GM12878 (cell line): ENCODE measurements around the gene ARHGAP19. TPM values are rescaled to one million over a fixed set of nuclear protein-coding genes. Genes with fewer than 3 reads are reported as not detected.

Experiments used
- ATAC-seq: fragments of 200-7000 bp; cut with Tn5 transposase; 3 replicates; pipeline ENCODE4 v1.9.1; 2020; ENCODE audit warnings: mild to moderate bottlenecking, moderate library complexity
- BruUV-seq: library from RNA; stranded (reverse); fragments of 400-500 nt; replicated peaks from 2 replicates; lab custom pipeline; 2021; lab: Mats Ljungman, UMichigan
- CTCF ChIA-PET: fragments of 300-600 bp; sonication (Branson Sonifier 250); formaldehyde crosslinking; extraction: SDS; loops from one replicate; lab custom pipeline; 2021; ENCODE audit warnings: inconsistent platforms; lab: Yijun Ruan, JAX
- POLR2A ChIA-PET: fragments of 350-600 bp; formaldehyde crosslinking; extraction: SDS; loops from one replicate; lab custom pipeline; 2021; ENCODE audit warnings: inconsistent platforms; lab: Charles Lee
- RAD21 ChIA-PET: fragments of 300-600 bp; sonication (Branson Sonifier 250); formaldehyde crosslinking; loops from one replicate; lab custom pipeline; 2023; ENCODE audit warnings: antibody characterized with exemption; ENCODE audit not compliant: unreplicated experiment; lab: Charles Lee
- SMC1A ChIA-PET: fragments of 300-600 bp; sonication (Branson Sonifier 250); formaldehyde crosslinking; loops from one replicate; lab custom pipeline; 2023; ENCODE audit not compliant: unreplicated experiment, uncharacterized antibody; lab: Charles Lee
- DNase-seq: peaks from one replicate; pipeline ENCODE4 v3.0.0-alpha.2; 2011; ENCODE audit warnings: low read depth, low spot score
- FAIRE-seq: peaks from 3 replicates; lab custom pipeline; 2011; peaks lifted over from hg19 to GRCh38; lab: Jason Lieb, UNC
- H2AFZ ChIP-seq: 2 replicates; pipeline ENCODE4 v1.6.0; 2011; ENCODE audit warnings: low read depth, low read length, control low read depth; ENCODE audit not compliant: control insufficient read depth
- H3K27ac ChIP-seq: 2 replicates; pipeline ENCODE4 v1.5.1; 2011; ENCODE audit warnings: control low read depth; ENCODE audit not compliant: control insufficient read depth, insufficient read depth
- H3K27me3 ChIP-seq, 2 experiments: replicated peaks in 1 of 2; 2 replicates each; pipeline versions ENCODE4 v1.6.0 to v1.6.1; 2011; ENCODE audit warnings: low read length in 1 of 2; ENCODE audit not compliant: control insufficient read depth in 2 of 2, insufficient read depth in 2 of 2
- H3K36me3 ChIP-seq, 2 experiments: 2 replicates each; pipeline ENCODE4 v1.5.1; 2011; ENCODE audit warnings: low read length in 1 of 2; ENCODE audit not compliant: control insufficient read depth in 2 of 2, insufficient read depth in 2 of 2
- H3K4me1 ChIP-seq: 2 replicates; pipeline ENCODE4 v1.6.1; 2011; ENCODE audit warnings: mild to moderate bottlenecking, low read length, moderate library complexity, mixed read lengths; ENCODE audit not compliant: control insufficient read depth, insufficient read depth
- H3K4me2 ChIP-seq: 2 replicates; pipeline ENCODE4 v1.6.0; 2011; ENCODE audit warnings: control low read depth; ENCODE audit not compliant: control insufficient read depth, insufficient read depth
- H3K4me3 ChIP-seq: fragments of 200-600 bp; sonication (generic); 2 replicates; pipeline ENCODE4 v1.5.1; 2016
- H3K79me2 ChIP-seq: 2 replicates; pipeline ENCODE4 v1.6.0; 2011; ENCODE audit warnings: low read length; ENCODE audit not compliant: control insufficient read depth, insufficient read depth
- H3K9ac ChIP-seq: 2 replicates; pipeline ENCODE4 v1.8.0; 2011; ENCODE audit warnings: low read length, control low read depth, mixed read lengths; ENCODE audit not compliant: control insufficient read depth, insufficient read depth
- H3K9me3 ChIP-seq: replicated peaks from 3 replicates; pipeline ENCODE4 v1.5.1; 2011; ENCODE audit warnings: mild to moderate bottlenecking, low read length; ENCODE audit not compliant: control insufficient read depth, insufficient read depth
- H4K20me1 ChIP-seq: 2 replicates; pipeline ENCODE4 v1.6.0; 2011; ENCODE audit not compliant: control insufficient read depth, insufficient read depth
- BMI1 ChIP-seq: fragments of 450-650 bp; IDR thresholded peaks from 2 replicates; pipeline ENCODE4 v1.6.1; 2016; ENCODE audit warnings: mild to moderate bottlenecking, moderate library complexity, borderline replicate concordance
- CEBPB ChIP-seq, 2 experiments: fragments of 150-350 bp in 1 of 2; IDR thresholded peaks; 2 replicates each; pipeline ENCODE4 v1.6.1; 2012 to 2014; ENCODE audit warnings: low read depth in 2 of 2, low read length in 2 of 2, borderline replicate concordance in 1 of 2, inconsistent platforms in 1 of 2
- MEF2A ChIP-seq: IDR thresholded peaks from 2 replicates; pipeline ENCODE4 v1.6.1; 2011; ENCODE audit warnings: low read depth, mild to moderate bottlenecking, low read length, moderate library complexity; ENCODE audit not compliant: insufficient read depth
- MLLT1 ChIP-seq: fragments of 450-650 bp; IDR thresholded peaks from 2 replicates; pipeline ENCODE4 v1.6.1; 2016; ENCODE audit warnings: mild to moderate bottlenecking
- MYB ChIP-seq: fragments of 150-350 bp; IDR thresholded peaks from 2 replicates; pipeline ENCODE4 v1.6.1; 2014; ENCODE audit warnings: mild to moderate bottlenecking, low read depth, low read length, borderline replicate concordance
- STAT3 ChIP-seq: IDR thresholded peaks from 2 replicates; pipeline ENCODE4 v1.6.1; 2011; ENCODE audit warnings: low read depth, low read length, improper control_type of control experiment
- ZBTB33 ChIP-seq: fragments of 450-650 bp; IDR thresholded peaks from 2 replicates; pipeline ENCODE4 v1.6.1; 2017; ENCODE audit warnings: mild to moderate bottlenecking
- WGBS: methylation state at CpG from one replicate; pipeline ENCODE4 v1.1.6; 2016; ENCODE audit warnings: low lambda C conversion rate; ENCODE audit not compliant: insufficient replicate concordance, insufficient coverage; ENCODE audit errors: missing lambda C conversion rate; 5-methylcytosine and 5-hydroxymethylcytosine counted together
- in situ Hi-C: fragments of 300-500 bp; cut with MboI; formaldehyde crosslinking; loops from 9 replicates; pipeline ENCODE4 v1.14.3; 2018; ENCODE audit warnings: mixed read lengths
- intact Hi-C: fragments of 100-400 bp; cut with micrococcal nuclease; formaldehyde crosslinking; loops from one replicate; pipeline ENCODE4 v1.14.2; 2022; ENCODE audit not compliant: unreplicated experiment
- polyA plus RNA-seq, 11 experiments: library from polyadenylated mRNA; depleted of rRNA in 4 of 11; unstranded in 6 of 11; stranded (reverse) in 5 of 11; fragments of >200 nt; fragmentation: Nextera tagmentation in 4 of 11; fragmentation: Illumina TruSeq in 1 of 11; extraction: Ambion mirVana in 4 of 11; extraction: Trizol in 1 of 11; gene quantifications; 1 replicate in 1 of 11; 2 replicates in 10 of 11; pipeline versions ENCODE4 v1.2.1 to v1.2.3, GENCODE V29; 2011 to 2016; ENCODE audit warnings: inconsistent platforms in 2 of 11, missing spikeins in 2 of 11, low read depth in 1 of 11
- total RNA-seq, 4 experiments: library from RNA; depleted of rRNA in 3 of 4; stranded (reverse); fragments of >200 nt in 3 of 4; fragmentation: Illumina TruSeq in 1 of 4; extraction: Trizol in 1 of 4; gene quantifications; 2 replicates each; pipeline versions ENCODE4 v1.2.1 to v1.2.3, GENCODE V29; 2013 to 2021

The ARHGAP19 gene
- total and polyA plus RNA-seq, 10 of the 15 experiments (the other 5 are each of a cell fraction or from before 2014, with no cell fraction given): 13.3 to 40.7 (median 22.6) TPM

DNA sequence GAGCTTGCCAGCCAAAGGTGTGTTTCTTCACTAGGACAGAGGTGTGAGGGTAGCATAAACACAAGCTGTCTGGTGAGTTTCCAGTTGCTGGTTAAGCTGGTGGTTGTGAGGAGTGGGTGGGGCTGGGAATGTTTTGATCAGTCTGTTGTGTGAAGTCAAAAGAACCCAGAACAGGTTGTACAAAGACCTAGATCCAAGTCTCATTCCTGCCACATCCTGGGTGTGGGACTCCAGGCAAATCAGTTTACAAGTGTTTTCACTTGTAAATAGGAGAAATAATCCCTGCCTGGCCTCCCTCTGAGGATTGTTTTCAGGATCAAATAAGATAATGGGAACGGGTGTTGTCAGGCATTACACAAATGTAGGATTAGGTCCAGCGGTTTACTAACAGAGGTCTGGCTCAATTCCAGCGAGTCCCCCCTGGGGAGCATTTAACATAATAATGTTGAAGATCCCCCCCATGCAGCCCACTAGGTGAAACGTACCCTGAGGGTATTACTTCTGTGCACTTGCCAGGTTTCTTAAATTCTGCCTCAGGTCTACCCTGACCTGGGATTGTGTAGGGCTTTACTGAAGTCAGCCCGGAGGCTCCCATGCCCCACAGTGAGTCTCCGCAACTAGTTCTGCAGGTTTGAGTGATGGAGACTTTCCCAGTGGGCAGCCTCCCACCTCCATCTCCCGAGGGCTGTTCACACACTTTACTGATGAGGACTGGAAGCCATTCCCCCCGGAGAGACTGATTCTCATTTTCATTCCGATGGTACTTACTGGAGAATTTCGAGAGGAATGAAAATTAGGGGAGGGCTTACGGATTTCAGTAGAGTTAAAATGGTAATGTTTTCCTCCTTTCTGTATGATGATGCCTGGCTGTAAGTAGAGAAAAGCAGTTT, 44.8 kb upstream of the ARHGAP19 start:
- 38% methylated on average over 11 of the region's 11 CpGs for WGBS
- ChIA-PET POLR2A (no interaction called here), RAD21 (no interaction called here)

More for the DNA sequence above, 44.8 kb upstream of the ARHGAP19 start:
- TF ChIP-seq ZBTB33 (no peak), MEF2A (no peak), STAT3 (no peak), MYB (no peak), BMI1 (no peak), MLLT1 (no peak), CEBPB (IDR thresholded peaks at IDR 0.05; ENCODE audit: borderline replicate concordance in 1 of 2, low read depth in 2 of 2, low read length in 2 of 2) (no peak)
- H3K9me3 ChIP-seq: no peaks in the 10 kb centered on the region
- no peaks in the 10 kb centered on the region for H3K4me1 ChIP-seq
- in situ Hi-C loops: no loop called here
- FAIRE-seq (no peak), DNase-seq (no peak), ATAC-seq (no peak)
- H3K27me3 ChIP-seq: peaks cover 0 to 9% of the 10 kb centered on the region in 2 experiments; a peak in 2 of 4 replicates
- H3K9ac ChIP-seq: no peak overlapping the region
- ChIA-PET SMC1A (no interaction called here), CTCF (interaction anchor here (0.6 to 1.5 kb wide), 2 partner anchors 59 to 65 kb away, joined by 3 read pairs; no protein-coding TSS in a partner anchor)
- no peak overlapping the region for H3K4me2 ChIP-seq
- H3K36me3 ChIP-seq: no peaks in the 10 kb centered on the region
- intact Hi-C loops: no loop called here
- H2AFZ ChIP-seq: no peak overlapping the region
- H4K20me1 ChIP-seq: no peaks in the 10 kb centered on the region; the same call in 1 of the 2 replicates
- no peak overlapping the region for H3K4me3 ChIP-seq
- no peaks in the 10 kb centered on the region for H3K79me2 ChIP-seq
- no peak overlapping the region for H3K27ac ChIP-seq
- no TSS peak for BruUV-seq
